ENCODE results near the gene NKAIN2. TPM values are rescaled to one million over a fixed set of nuclear protein-coding genes. Genes with fewer than 3 reads are reported as not detected.

The NKAIN2 gene
- polyA plus RNA-seq, 1 donor (not counting 4 experiments of a cell fraction or from before 2014, with no cell fraction given), result 0.13 TPM

DNA sequence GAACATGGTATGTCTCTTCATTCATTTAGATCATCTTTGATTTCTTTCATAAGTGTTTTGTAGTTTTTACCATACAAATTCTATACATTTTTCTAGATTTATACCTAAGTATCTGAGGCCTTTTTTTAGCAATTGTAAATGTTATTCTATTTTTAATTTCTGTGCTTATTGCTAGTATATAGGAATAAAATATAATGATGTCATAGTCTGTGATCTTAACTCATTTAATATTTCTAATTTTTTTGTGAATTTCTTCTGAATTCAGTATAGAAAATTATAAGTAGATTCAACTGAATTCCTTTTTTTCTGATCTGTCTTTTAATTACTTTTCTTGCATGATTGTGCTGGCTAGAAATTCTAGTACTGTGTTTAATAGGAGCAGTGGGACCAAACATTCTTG, 520.6 kb downstream of the NKAIN2 start:
- Histone ChIP-seq H3K4me1 (ENCODE audit: control insufficient read depth, extremely low read depth, insufficient read depth, low read length) (no peaks in the 10 kb centered on the region), H3K27ac (ENCODE audit: control insufficient read depth, insufficient read depth, low read length) (no peak overlapping the region), H3K9ac (ENCODE audit: control insufficient read depth, extremely low read depth, insufficient read depth, low read length) (no peak overlapping the region), H3K27me3 (ENCODE audit: control insufficient read depth, extremely low read depth, insufficient read depth, low read length) (no peaks in the 10 kb centered on the region), H3K79me2 (ENCODE audit: control insufficient read depth, insufficient read depth, low read length) (no peaks in the 10 kb centered on the region), H2AFZ (ENCODE audit: control insufficient read depth, low read length) (no peak overlapping the region), H4K20me1 (ENCODE audit: control insufficient read depth, extremely low read depth, insufficient read depth, low read length) (no peaks in the 10 kb centered on the region), H3K36me3 (ENCODE audit: control insufficient read depth in 2 of 2, extremely low read depth in 1 of 2, insufficient read depth in 2 of 2, low read length in 2 of 2) (no peaks in the 10 kb centered on the region), H3K4me2 (ENCODE audit: control insufficient read depth, extremely low read depth, insufficient read depth, low read depth, low read length) (no peak overlapping the region), H3K4me3 (ENCODE audit: control insufficient read depth in 2 of 3, extremely low read depth in 1 of 3, insufficient read depth in 2 of 3, low read depth in 1 of 3, low read length in 3 of 3) (no peak overlapping the region), H3K9me3 (ENCODE audit: control insufficient read depth, low read depth, low read length) (no peaks in the 10 kb centered on the region), H3K9me1 (ENCODE audit: control insufficient read depth, extremely low read depth, insufficient read depth, low read length) (no peaks in the 10 kb centered on the region)
- no peak for FAIRE-seq
- dilution Hi-C loops (cut with MboI; ENCODE audit: extremely low pct_ligation_motif_present, low sequenced_read_pairs), result no loop called here
- no peak for DNase-seq (ENCODE audit: low read depth, low spot score)
- TF ChIP-seq, protein P1, sequence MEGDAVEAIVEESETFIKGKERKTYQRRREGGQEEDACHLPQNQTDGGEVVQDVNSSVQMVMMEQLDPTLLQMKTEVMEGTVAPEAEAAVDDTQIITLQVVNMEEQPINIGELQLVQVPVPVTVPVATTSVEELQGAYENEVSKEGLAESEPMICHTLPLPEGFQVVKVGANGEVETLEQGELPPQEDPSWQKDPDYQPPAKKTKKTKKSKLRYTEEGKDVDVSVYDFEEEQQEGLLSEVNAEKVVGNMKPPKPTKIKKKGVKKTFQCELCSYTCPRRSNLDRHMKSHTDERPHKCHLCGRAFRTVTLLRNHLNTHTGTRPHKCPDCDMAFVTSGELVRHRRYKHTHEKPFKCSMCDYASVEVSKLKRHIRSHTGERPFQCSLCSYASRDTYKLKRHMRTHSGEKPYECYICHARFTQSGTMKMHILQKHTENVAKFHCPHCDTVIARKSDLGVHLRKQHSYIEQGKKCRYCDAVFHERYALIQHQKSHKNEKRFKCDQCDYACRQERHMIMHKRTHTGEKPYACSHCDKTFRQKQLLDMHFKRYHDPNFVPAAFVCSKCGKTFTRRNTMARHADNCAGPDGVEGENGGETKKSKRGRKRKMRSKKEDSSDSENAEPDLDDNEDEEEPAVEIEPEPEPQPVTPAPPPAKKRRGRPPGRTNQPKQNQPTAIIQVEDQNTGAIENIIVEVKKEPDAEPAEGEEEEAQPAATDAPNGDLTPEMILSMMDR (optimal IDR thresholded peaks at IDR 0.05 in 1 of 3, IDR thresholded peaks at IDR 0.05 in 1 of 3, conservative IDR thresholded peaks at IDR 0.05 in 1 of 3; ENCODE audit: extremely low read depth in 1 of 3, insufficient read depth in 2 of 3, low read length in 3 of 3), result no peak
- TF ChIP-seq EZH2 (IDR thresholded peaks at IDR 0.05; ENCODE audit: low read length), result no peak

DNA sequence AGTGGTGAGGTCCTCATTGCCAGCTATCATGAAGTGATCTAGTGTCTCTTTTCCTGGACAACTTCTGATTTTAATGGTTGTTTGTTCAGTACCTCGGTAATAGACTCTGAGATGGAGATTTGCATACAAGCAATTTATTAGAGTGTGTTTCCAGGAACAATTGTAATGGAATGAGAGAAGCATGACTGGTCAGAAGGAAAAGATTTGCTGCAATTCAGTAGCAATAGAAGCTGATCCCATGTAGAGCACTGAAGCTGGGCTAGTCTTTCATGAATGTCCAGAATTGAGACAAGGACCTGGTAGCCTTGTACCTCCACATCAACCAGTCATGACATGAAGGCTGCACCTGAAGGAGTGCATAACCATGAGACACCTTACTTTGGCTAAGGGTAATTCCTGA, 526.5 kb downstream of the NKAIN2 start:
- Histone ChIP-seq H3K4me1 (ENCODE audit: control insufficient read depth, extremely low read depth, insufficient read depth, low read length) (no peaks in the 10 kb centered on the region), H3K9me3 (ENCODE audit: control insufficient read depth, low read depth, low read length) (no peaks in the 10 kb centered on the region), H3K4me3 (ENCODE audit: control insufficient read depth in 2 of 3, extremely low read depth in 1 of 3, insufficient read depth in 2 of 3, low read depth in 1 of 3, low read length in 3 of 3) (no peak overlapping the region), H3K9me1 (ENCODE audit: control insufficient read depth, extremely low read depth, insufficient read depth, low read length) (no peaks in the 10 kb centered on the region), H3K79me2 (ENCODE audit: control insufficient read depth, insufficient read depth, low read length) (no peaks in the 10 kb centered on the region), H3K36me3 (ENCODE audit: control insufficient read depth in 2 of 2, extremely low read depth in 1 of 2, insufficient read depth in 2 of 2, low read length in 2 of 2) (no peaks in the 10 kb centered on the region), H3K4me2 (ENCODE audit: control insufficient read depth, extremely low read depth, insufficient read depth, low read depth, low read length) (no peak overlapping the region), H4K20me1 (ENCODE audit: control insufficient read depth, extremely low read depth, insufficient read depth, low read length) (no peaks in the 10 kb centered on the region), H3K27ac (ENCODE audit: control insufficient read depth, insufficient read depth, low read length) (no peak overlapping the region), H3K27me3 (ENCODE audit: control insufficient read depth, extremely low read depth, insufficient read depth, low read length) (no peaks in the 10 kb centered on the region), H2AFZ (ENCODE audit: control insufficient read depth, low read length) (no peak overlapping the region), H3K9ac (ENCODE audit: control insufficient read depth, extremely low read depth, insufficient read depth, low read length) (no peak overlapping the region)
- DNase-seq (ENCODE audit: low read depth, low spot score), result no peak
- FAIRE-seq, result no peak
- dilution Hi-C loops (cut with MboI; ENCODE audit: extremely low pct_ligation_motif_present, low sequenced_read_pairs), result no loop called here
- TF ChIP-seq, protein P1 (optimal IDR thresholded peaks at IDR 0.05 in 1 of 3, IDR thresholded peaks at IDR 0.05 in 1 of 3, conservative IDR thresholded peaks at IDR 0.05 in 1 of 3; ENCODE audit: extremely low read depth in 1 of 3, insufficient read depth in 2 of 3, low read length in 3 of 3), result no peak
- TF ChIP-seq EZH2 (IDR thresholded peaks at IDR 0.05; ENCODE audit: low read length), result no peak
